B cell (primary cell): Measurements from ENCODE around the gene SCART1. TPM values are rescaled to one million over a fixed set of nuclear protein-coding genes. Genes with fewer than 3 reads are reported as not detected.
"Not testable (repeated sequence)": the region's sequence is repeated elsewhere in the genome, so short reads cannot be mapped to it uniquely, and the experiment has no call there.

ENCODE experiments used
- ATAC-seq: fragments of 200-7000 bp; cut with Tn5 transposase; one replicate; pipeline ENCODE4 v1.10.0; 2021; ENCODE audit warnings: low read depth, mild to moderate bottlenecking, moderate number of reproducible peaks, moderate library complexity
- CTCF ChIA-PET: fragments of 350-600 bp; sonication (Branson Sonifier 250); formaldehyde crosslinking; loops from one replicate; lab custom pipeline; 2021; ENCODE audit warnings: antibody characterized with exemption, inconsistent platforms; lab: Charles Lee
- POLR2A ChIA-PET: fragments of 350-600 bp; sonication (Branson Sonifier 250); formaldehyde crosslinking; loops from one replicate; lab custom pipeline; 2021; ENCODE audit warnings: antibody characterized with exemption; lab: Charles Lee
- DNase-seq: peaks from one replicate; pipeline ENCODE4 v3.0.0; 2013
- H2AFZ ChIP-seq: 2 replicates; pipeline ENCODE4 v1.6.1; 2012; ENCODE audit warnings: mild to moderate bottlenecking, low read depth, low read length; ENCODE audit not compliant: insufficient read depth, poor library complexity, severe bottlenecking
- H3K27ac ChIP-seq, 2 donors: 1 replicate in 1 of 2; 2 replicates in 1 of 2; pipeline ENCODE4 v1.5.1; 2012 to 2013; ENCODE audit warnings: low read length in 2 of 2, mild to moderate bottlenecking in 2 of 2, moderate library complexity in 1 of 2
- H3K27me3 ChIP-seq, 4 experiments: fragments of 200-600 bp in 1 of 4; sonication (generic) in 1 of 4; replicated peaks in 1 of 4; 1 replicate in 2 of 4; 2 replicates in 2 of 4; pipeline versions ENCODE4 v1.6.1 to v1.7.0; 2013 to 2016; ENCODE audit warnings: low read length in 3 of 4, mild to moderate bottlenecking in 2 of 4, mixed read lengths in 1 of 4, moderate library complexity in 1 of 4; ENCODE audit not compliant: insufficient read depth in 4 of 4, control insufficient read depth in 3 of 4; ENCODE audit errors: control extremely low read depth in 1 of 4
- H3K36me3 ChIP-seq, 2 experiments: replicated peaks in 1 of 2; 1 replicate in 1 of 2; 2 replicates in 1 of 2; pipeline versions ENCODE4 v1.6.1 to v1.7.1; 2013; ENCODE audit warnings: low read length in 1 of 2; ENCODE audit not compliant: insufficient read depth in 2 of 2, control insufficient read depth in 1 of 2; ENCODE audit errors: control extremely low read depth in 1 of 2, extremely low read depth in 1 of 2
- H3K4me1 ChIP-seq, 2 donors: fragments of 200-600 bp in 1 of 2; sonication (generic) in 1 of 2; 1 replicate in 1 of 2; 2 replicates in 1 of 2; pipeline versions ENCODE4 v1.5.1 to v1.6.1; 2013 to 2017; ENCODE audit warnings: low read length in 2 of 2; ENCODE audit not compliant: control insufficient read depth in 2 of 2, insufficient read depth in 2 of 2
- H3K4me2 ChIP-seq: replicated peaks from 2 replicates; pipeline ENCODE3; 2012; ENCODE audit warnings: mild to moderate bottlenecking, low read depth, low read length; ENCODE audit not compliant: poor library complexity, severe bottlenecking
- H3K4me3 ChIP-seq, 5 experiments: fragments of 200-600 bp in 1 of 5; sonication (generic) in 1 of 5; 1 replicate in 3 of 5; 2 replicates in 2 of 5; pipeline versions ENCODE4 v1.5.1 to v1.7.0; 2011 to 2016; ENCODE audit warnings: low read length in 4 of 5, mild to moderate bottlenecking in 4 of 5, low read depth in 2 of 5, control low read depth in 1 of 5, moderate library complexity in 1 of 5; ENCODE audit not compliant: insufficient read depth in 1 of 5; ENCODE audit errors: control extremely low read depth in 1 of 5, extremely low read depth in 1 of 5
- H3K79me2 ChIP-seq: fragments of 200-600 bp; sonication (generic); one replicate; pipeline ENCODE4 v1.6.0; 2016; ENCODE audit warnings: low read length; ENCODE audit not compliant: control insufficient read depth, insufficient read depth
- H3K9ac ChIP-seq: fragments of 200-600 bp; sonication (generic); 2 replicates; pipeline ENCODE4 v1.6.1; 2017; ENCODE audit warnings: mild to moderate bottlenecking, low read length, moderate library complexity
- H3K9me3 ChIP-seq, 3 donors: one replicate each; pipeline versions ENCODE4 v1.6.1 to v1.7.1; 2013; ENCODE audit warnings: low read length in 2 of 3; ENCODE audit not compliant: control insufficient read depth in 2 of 3, insufficient read depth in 1 of 3; ENCODE audit errors: control extremely low read depth in 1 of 3
- H4K20me1 ChIP-seq: 2 replicates; pipeline ENCODE4 v1.6.0; 2012; ENCODE audit warnings: mild to moderate bottlenecking, low read length; ENCODE audit not compliant: insufficient read depth, control insufficient read depth, poor library complexity, severe bottlenecking
- H3K27ac Mint-ChIP-seq: one replicate; pipeline ENCODE4 v1.8.0; 2021; ENCODE audit warnings: mixed read lengths
- H3K27me3 Mint-ChIP-seq: one replicate; pipeline ENCODE4 v1.8.0; 2021; ENCODE audit warnings: mixed read lengths
- H3K4me1 Mint-ChIP-seq: one replicate; pipeline ENCODE4 v1.8.0; 2021; ENCODE audit warnings: mixed read lengths
- H3K4me3 Mint-ChIP-seq: one replicate; pipeline ENCODE4 v1.8.0; 2021; ENCODE audit warnings: mixed read lengths
- H3K9me3 Mint-ChIP-seq: one replicate; pipeline ENCODE4 v1.8.0; 2022; ENCODE audit warnings: mixed read lengths; ENCODE audit not compliant: insufficient read depth
- CTCF ChIP-seq: fragments of 200-600 bp; IDR thresholded peaks from one replicate; pipeline ENCODE4 v1.8.0; 2022; ENCODE audit warnings: antibody characterized with exemption, mild to moderate bottlenecking
- WGBS: methylation state at CpG from one replicate; pipeline ENCODE4 v1.1.5; 2013; ENCODE audit warnings: missing lambda C conversion rate; ENCODE audit not compliant: insufficient coverage; 5-methylcytosine and 5-hydroxymethylcytosine counted together
- intact Hi-C: fragments of 100-400 bp; cut with micrococcal nuclease; formaldehyde crosslinking; loops from one replicate; pipeline ENCODE4 v1.10.0; 2022
- polyA plus RNA-seq: library from polyadenylated mRNA; depleted of rRNA; stranded (reverse); fragments of >200 nt; gene quantifications from 2 replicates; pipeline ENCODE4 v1.2.3, GENCODE V29; 2012
- total RNA-seq, 2 donors: library from RNA; stranded (reverse); fragments of 120-200 nt in 1 of 2; gene quantifications; 1 replicate in 1 of 2; 2 replicates in 1 of 2; pipeline versions ENCODE4 v1.2.3 to v1.2.4, GENCODE V29; 2013 to 2022

SCART1 gene
- total and polyA plus RNA-seq, 2 donors (not counting 1 experiment from before 2014, with no cell fraction given) = 4.1 to 4.7 TPM

GRCh38 chr10:133497363-133497762 lies 43.6 kb downstream of the SCART1 start:
- H3K9me3 ChIP-seq, H3K9me3 Mint-ChIP-seq, POLR2A ChIA-PET, H3K27ac Mint-ChIP-seq, H3K36me3 ChIP-seq, H3K4me3 ChIP-seq, H3K4me1 Mint-ChIP-seq, H3K4me2 ChIP-seq, H3K4me1 ChIP-seq, H3K79me2 ChIP-seq, H3K4me3 Mint-ChIP-seq, H3K27ac ChIP-seq, H3K9ac ChIP-seq, H4K20me1 ChIP-seq, H3K27me3 Mint-ChIP-seq, ATAC-seq, H2AFZ ChIP-seq, H3K27me3 ChIP-seq: not testable (repeated sequence)
- peak; percentile 46 for TF ChIP-seq CTCF
- intact Hi-C loops = loop anchor here (1.0 to 10.0 kb wide), 2 partner anchors 93 to 168 kb away; no protein-coding TSS in a partner anchor
- CTCF ChIA-PET = interaction anchor here (0.7 to 1.3 kb wide), 3 partner anchors 168 to 182 kb away, joined by 3 to 6 read pairs (median 3); no protein-coding TSS in a partner anchor
- DNase-seq = peak; percentile 21
- 72% methylated on average over 3 of the region's 6 CpGs for WGBS

- ATAC-seq, H3K4me3 ChIP-seq, H3K79me2 ChIP-seq, H3K27me3 ChIP-seq, POLR2A ChIA-PET, H3K36me3 ChIP-seq, H3K4me2 ChIP-seq, H3K9ac ChIP-seq, H3K27ac Mint-ChIP-seq, H3K9me3 ChIP-seq, H4K20me1 ChIP-seq, H3K4me1 Mint-ChIP-seq, H3K27ac ChIP-seq, H2AFZ ChIP-seq, H3K27me3 Mint-ChIP-seq, H3K4me1 ChIP-seq, H3K9me3 Mint-ChIP-seq, H3K4me3 Mint-ChIP-seq, DNase-seq: not testable (repeated sequence)
- CTCF ChIA-PET = interaction anchor here (2.2 kb wide), 1 partner anchor 170 kb away, joined by 5 read pairs; no protein-coding TSS in a partner anchor
- 100% methylated on average over 1 of the region's 1 CpG for WGBS
- intact Hi-C loops = loop anchor here (10.0 kb wide), 1 partner anchor 94 kb away; no protein-coding TSS in a partner anchor
These were observed 45.4 kb downstream of the SCART1 start for GRCh38 chr10:133499176-133499575.

GRCh38 chr10:133500897-133501296 lies 47.2 kb downstream of the SCART1 start:
- H3K79me2 ChIP-seq, H3K4me3 Mint-ChIP-seq, DNase-seq, H3K27ac ChIP-seq, H3K9me3 Mint-ChIP-seq, H3K27me3 Mint-ChIP-seq, intact Hi-C loops, H3K27me3 ChIP-seq, H2AFZ ChIP-seq, H3K9ac ChIP-seq, POLR2A ChIA-PET, H3K36me3 ChIP-seq, H3K4me2 ChIP-seq, H3K4me1 ChIP-seq, H3K27ac Mint-ChIP-seq, H4K20me1 ChIP-seq, H3K4me3 ChIP-seq, H3K4me1 Mint-ChIP-seq, ATAC-seq, H3K9me3 ChIP-seq: not testable (repeated sequence)
- WGBS = 75% methylated on average over 2 of the region's 4 CpGs
- CTCF ChIA-PET = interaction anchor here (0.8 to 2.2 kb wide), 2 partner anchors 171 to 172 kb away, joined by 3 to 5 read pairs; no protein-coding TSS in a partner anchor
